Measurements from ENCODE around the gene DIAPH2.
A peak's percentile ranks its signal among the peaks of the same experiment; 100 is the strongest.

DIAPH2 gene

DNA sequence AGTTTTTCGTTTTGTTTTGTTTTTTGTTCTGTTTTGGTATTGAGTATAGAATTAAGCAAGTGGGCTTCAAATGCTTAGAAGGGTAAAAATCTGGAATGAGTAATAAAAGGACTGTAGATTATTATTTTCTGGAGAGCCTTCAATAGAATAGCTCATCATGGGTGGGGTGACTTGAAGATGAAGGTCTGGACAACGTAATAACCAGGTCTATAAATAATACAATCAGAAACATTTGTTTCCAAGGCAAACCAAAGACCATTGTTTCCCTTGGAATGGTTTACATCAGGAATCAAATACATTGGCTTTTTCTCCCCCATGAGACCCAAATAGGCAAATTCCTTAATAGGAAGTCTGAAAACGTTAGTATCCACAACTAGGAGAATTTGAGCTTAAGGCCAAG, 920.6 kb downstream of the DIAPH2 start:
- no peak for DNase-seq

DNA sequence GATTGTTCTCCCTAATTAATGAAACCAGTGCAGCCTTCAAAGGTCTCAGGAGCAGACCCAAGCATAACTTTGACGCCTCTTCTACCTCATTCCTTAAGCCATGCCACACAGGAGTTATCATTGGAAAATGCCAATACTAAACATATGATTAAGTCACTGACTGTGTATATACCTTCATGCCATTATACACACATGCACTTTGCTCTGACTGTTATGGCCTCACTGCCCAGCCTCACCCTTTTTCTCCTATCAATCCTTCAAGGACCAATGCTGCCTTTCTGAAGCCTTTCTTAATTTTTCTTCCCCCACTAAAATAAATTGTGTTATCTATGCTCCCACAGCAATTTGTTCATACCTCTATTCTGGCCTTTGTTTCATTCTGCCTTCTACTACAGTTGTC, 924.7 kb downstream of the DIAPH2 start:
- no peak for DNase-seq

DNA sequence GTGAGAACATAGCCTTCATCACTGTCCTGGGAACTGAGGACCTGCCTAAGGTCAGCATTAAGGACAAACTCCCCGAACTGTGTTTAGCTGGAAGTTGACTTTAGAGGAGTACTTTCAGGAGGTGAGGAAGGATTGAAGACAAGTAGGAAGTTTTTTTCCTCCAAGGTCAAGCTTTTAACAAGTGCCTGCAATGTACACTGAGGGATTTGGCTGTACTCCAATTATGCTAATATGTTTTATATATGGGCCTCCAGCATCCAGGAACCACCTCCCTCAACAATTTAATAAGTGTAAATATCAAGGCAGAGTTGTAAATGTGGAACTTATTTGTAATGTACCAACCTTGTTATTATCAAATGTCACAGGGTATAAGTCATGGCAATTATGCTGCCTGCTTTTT, 925.3 kb downstream of the DIAPH2 start:
- DNase-seq: no peak

DNA sequence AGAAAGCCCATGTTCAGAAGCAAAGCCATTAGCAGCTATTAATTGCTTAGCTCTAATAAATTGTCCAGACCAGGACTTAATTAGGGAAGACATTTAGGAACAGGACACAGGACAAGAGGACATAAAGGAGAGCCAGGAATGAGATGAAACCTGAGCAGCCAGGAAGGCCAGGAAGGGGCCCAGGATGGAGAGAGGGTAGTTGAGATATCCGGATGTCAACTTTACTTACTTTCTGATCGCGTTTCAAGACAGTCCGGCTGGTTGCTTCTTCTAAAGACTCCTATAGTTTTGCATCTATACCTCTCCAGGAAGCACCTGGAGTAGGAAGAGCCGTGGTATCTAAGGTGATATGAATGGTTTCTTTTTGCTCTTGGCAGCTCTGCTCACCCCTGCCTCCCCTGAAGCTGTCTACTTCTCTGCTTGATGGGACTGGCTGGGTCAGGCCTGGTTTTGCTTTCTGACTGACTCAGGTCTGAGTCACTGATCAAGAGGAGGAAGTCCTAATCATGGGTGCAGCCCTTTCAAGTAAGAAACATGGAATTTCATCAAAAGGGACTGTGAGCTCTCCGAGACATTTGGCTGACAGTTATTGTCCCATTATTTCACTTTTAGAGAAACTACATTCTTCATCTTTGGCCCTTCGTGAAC, 932.4 kb downstream of the DIAPH2 start:
- DNase-seq: peak; percentile 65

DNA sequence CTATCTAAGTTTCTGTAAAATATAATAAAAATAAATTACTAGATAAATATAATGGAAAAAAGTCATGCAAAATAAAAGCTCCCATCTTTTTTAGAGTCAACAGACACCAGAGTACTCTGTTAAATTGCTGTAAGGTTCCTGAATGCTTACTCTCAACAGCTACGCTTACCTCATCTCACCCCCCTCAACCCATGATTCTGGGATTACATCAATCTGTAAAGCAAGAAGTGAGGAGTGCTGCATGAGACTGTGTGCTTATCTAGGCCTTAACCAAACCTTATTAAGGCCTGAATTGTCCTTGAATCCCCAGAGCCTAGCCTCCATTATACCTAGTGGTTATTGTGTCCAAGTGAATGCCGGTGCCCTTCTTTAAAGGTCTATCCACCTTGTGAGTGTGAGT, 934.9 kb downstream of the DIAPH2 start:
- DNase-seq: no peak

DNA sequence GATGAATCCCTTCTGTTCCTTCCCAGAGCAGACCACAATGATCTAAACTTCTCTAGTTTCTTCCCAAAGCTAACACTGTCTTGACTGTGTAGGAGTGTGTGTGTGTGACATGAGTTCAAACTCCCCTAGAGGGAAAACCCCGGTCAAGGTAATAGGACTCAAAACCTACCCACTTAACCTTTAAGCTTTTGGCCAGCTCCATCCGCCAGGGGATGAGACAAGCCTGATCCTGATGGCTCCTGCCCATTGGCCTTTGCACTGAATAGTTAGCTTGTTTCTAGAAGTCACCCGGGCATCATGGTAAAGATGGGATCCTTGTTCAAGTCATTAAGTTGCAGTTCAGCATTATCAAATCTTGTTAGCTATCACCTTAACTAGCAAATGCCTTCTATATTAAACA, 937.5 kb downstream of the DIAPH2 start:
- no peak for DNase-seq

DNA sequence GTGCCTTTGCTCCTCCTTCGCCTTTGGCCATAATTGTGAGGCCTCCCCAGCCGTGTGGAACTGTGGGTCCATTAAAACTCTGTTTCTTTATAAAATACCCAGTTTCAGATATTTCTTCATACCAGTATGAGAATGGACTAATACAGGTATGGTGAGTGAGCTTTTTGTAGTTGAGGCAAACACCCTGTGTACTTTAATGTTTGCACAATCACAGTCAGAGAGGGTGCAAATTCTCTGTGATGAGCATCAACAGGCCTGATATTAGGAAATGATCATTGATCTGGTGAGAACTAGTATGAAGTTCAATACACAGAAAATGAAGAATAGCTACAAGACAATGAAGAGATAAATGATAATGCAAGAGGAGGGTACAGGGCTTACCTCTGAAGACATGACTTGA, 943.7 kb downstream of the DIAPH2 start:
- DNase-seq: no peak

DNA sequence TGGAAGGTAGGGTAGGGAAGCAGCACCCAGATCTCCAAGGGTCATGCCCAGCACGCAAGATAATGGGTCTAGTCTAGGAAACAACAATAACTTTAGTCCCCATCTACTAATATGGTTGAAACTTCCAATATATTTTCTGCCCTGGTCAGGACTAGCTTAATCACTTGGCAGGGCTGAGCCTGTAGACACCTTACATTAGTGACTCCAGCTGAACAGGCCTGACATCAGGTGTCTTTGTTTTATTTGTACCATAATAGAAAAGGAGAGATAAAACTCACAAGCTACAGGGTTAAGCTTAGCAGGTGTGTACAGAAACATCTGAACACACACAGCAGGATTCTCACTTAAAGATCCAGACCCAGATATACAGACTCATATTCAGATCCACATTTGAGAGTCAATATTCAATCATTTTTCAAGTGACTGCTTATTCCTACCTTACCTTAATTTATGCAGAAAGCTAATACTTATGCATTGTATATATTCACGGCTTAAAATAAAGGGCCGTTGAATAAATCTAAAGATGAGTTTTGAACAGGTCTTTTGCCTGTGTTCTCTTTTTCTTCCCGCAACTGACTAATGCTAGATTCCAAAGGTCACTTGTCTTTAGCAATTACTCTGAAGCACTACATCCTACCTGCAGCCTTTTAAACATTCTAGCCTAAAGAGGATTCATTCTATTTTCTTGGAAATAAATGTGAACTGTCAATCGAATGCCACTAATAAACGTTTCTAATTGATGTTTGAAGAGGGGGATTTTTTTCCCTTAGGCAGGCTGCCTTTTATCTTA, 944.4 kb downstream of the DIAPH2 start:
- DNase-seq: no peak

DNA sequence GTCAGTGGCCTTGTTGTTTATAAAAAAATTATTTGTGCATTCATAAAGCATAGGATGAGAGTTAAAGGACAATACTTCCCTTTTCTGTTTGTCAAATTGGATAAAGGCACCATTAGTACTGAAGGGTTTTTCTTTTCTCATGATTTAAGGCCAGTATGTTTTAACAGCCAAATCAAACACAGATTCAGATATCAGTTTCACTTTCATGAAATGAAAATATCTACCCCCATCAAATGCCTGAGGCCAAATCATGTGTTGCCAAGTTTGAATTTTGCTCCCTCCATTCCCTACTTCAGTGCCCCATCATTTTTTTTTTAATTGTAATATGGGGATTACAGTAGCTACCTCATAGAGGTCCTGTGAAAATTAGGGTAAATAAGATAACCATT, 944.9 kb downstream of the DIAPH2 start:
- DNase-seq: no peak

DNA sequence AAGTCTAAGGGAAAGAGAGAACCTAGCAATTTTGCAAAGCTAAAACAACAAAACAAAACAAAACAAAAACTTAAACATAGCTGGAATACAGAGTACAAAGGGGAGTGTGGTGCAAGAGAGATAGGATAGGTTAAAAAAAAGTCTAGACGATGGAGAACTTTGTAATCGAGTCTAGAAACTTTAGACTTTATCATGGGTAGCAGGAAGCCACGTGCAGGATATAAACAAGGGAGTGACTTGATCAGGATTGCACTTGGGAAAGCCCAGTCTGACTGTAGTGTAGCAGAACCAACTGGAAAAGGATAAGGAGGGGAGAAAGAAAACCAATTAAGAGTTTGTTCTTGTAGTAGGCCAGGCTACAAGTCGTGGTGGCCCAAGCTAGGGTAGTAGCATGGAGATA, 949.2 kb downstream of the DIAPH2 start:
- no peak for DNase-seq

DNA sequence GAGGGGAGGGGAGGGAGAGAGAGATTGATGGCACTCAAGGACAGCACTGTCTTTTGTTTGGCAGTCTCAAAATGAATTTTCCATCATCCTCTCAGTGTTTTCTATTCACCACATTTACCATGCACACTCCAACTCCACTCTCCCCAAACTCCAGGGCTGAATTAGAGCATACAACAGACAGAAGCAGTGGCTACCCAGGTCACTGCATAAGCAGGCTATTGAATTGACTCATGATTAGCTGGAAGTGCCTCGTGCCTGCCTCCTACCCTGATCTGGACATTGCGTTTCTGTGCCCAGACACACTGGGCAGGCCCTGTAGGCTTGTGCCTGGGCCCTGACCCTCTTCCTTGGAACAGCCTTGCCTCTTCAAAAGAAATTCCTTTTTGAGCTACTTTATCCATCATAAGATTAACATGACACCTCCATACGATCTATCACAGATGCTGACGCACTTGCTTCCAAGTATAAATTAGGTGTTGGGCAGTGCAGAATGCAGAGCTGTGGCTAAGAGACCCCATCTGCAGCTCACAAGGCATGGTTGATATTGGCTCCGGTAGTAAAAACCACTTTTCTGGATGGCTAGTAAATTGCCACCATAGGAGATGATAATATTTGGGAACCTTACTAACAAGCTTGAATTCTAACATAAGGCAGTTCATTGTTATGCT, 952.0 kb downstream of the DIAPH2 start:
- no peak for DNase-seq

DNA sequence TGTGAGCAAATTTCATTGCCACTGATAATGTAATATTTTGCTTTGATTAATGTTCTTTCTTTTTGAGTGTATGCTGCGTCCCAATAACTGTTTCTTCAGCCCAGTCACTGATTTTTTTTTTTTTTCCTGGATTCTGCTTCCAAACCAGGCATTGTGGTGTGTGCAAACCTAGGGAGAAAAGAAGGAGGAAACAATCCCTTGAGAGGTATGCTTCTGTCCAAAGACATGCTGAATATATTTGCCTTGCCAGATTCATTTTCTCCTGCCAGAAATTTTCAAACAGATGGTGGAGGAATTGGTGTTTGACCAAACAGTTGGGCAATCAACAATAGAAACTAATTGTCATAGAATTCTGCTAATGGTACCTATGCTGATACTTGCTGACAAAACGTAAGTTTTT, 952.6 kb downstream of the DIAPH2 start:
- no peak for DNase-seq

DNA sequence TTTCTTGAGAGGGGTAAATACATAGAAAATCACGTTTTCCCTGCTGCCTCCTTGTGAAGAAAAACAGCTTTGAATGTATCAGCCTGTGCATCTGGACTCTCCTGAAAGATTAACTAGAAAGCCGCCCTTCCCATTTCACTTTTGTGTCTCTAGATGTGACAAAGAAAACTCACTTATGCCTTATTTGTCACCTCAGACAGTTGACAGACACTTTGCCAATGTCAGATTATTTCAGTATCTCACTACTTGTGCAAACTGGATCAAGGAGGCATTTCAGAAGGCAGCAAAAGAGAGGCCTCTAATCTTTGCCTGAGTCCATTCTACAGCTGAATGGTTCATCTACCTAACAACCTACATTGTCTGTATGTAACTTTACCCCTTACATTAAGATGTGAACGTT, 954.0 kb downstream of the DIAPH2 start:
- DNase-seq: no peak

DNA sequence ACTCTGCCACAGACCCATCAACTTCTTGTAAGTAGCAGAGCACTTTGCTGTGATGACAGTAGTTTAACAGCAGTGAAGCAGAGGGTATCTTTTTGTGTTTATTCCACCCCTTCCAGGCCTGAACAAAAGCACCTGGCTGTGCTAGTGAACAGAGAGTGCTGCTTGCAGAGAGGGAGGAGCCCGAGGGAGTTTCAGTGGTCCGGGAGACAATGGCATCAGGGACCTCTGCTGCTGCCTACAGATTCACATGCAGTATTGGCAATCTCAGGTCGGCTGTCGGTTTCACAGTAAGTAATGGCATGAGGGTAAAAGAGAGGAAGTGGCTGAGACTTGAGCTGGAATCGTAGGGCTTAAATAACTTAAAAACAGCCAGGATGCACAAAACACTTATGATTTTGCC, 954.9 kb downstream of the DIAPH2 start:
- no peak for DNase-seq
